Body of pancreas (tissue), 4 donors: ENCODE data around the gene FLT1. TPM values are rescaled to one million over a fixed set of nuclear protein-coding genes. Genes with fewer than 3 reads are reported as not detected.

Experiments
- ATAC-seq: fragments of 150-250 bp; one replicate; pipeline ENCODE4 v1.9.1; 2016
- DNase-seq, 4 donors: peaks; one replicate each; pipeline ENCODE4 v3.0.0-alpha.2; 2019
- H3K27ac ChIP-seq, 4 donors: fragments of 200-600 bp; sonication (generic); 1 replicate in 3 of 4; 2 replicates in 1 of 4; pipeline versions ENCODE4 v1.5.1 to v1.6.1; 2016 to 2019; ENCODE audit warnings: mild to moderate bottlenecking in 1 of 4, mixed read lengths in 1 of 4, moderate library complexity in 1 of 4
- H3K27me3 ChIP-seq, 2 donors: fragments of 200-600 bp; sonication (generic); one replicate each; pipeline ENCODE4 v1.6.0; 2016; ENCODE audit warnings: mild to moderate bottlenecking in 1 of 2
- H3K36me3 ChIP-seq, 2 donors: fragments of 200-600 bp; sonication (generic); replicated peaks in 1 of 2; 2 replicates each; pipeline ENCODE4 v1.5.1; 2016; ENCODE audit warnings: low read depth in 2 of 2; ENCODE audit not compliant: insufficient read depth in 1 of 2
- H3K4me1 ChIP-seq: fragments of 200-600 bp; sonication (generic); one replicate; pipeline ENCODE4 v1.6.0; 2016
- H3K4me3 ChIP-seq, 2 donors: fragments of 200-600 bp; sonication (generic); 1 replicate in 1 of 2; 2 replicates in 1 of 2; pipeline ENCODE4 v1.5.1; 2016 to 2019
- H3K9me3 ChIP-seq, 3 donors: fragments of 200-600 bp; sonication (generic); 1 replicate in 2 of 3; 2 replicates in 1 of 3; pipeline ENCODE4 v1.5.1; 2016
- CTCF ChIP-seq, 7 experiments: fragments of 450-650 bp in 4 of 7; fragments of 200-600 bp in 3 of 7; sonication (generic) in 3 of 7; IDR thresholded peaks; one replicate each; pipeline ENCODE4 v1.5.1; 2016 to 2019; ENCODE audit warnings: antibody characterized with exemption in 7 of 7
- POLR2A ChIP-seq, 3 donors: fragments of 450-650 bp; IDR thresholded peaks; one replicate each; pipeline ENCODE4 v1.6.1; 2016; ENCODE audit warnings: antibody characterized with exemption in 3 of 3, mild to moderate bottlenecking in 2 of 3
- WGBS, 2 donors: methylation state at CpG; one replicate each; pipeline ENCODE4 v1.1.5; 2017; 5-methylcytosine and 5-hydroxymethylcytosine counted together
- intact Hi-C: fragments of 100-400 bp; cut with DNase I; formaldehyde crosslinking; loops from one replicate; pipeline ENCODE4 v1.15.1; 2023
- total RNA-seq, 2 donors: library from RNA; depleted of rRNA; stranded (reverse); fragments of >200 nt; gene quantifications; one replicate each; pipeline ENCODE4 v1.1.0, GENCODE V29; 2016

The FLT1 gene
- total RNA-seq, 2 donors from 2014 or later = 15.3 to 20.4 TPM

DNA sequence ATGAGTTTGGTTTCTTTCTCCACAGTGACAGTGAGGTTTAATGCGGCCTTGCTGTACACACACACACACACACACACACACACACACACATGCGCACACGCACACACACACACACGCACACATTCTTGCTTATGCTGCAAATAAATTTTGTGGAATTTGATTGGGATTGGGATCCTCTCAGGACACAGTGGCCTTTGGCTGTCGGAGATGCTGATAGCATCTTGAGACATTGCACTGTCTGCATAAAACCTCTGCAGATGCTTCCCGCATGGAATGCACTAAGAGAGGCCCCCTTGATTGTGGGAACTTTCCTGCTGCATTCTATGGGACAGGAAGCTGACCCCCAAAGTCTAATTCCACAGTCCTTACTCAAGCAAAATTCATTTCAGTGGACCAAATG is 145.6 kb downstream of the FLT1 start:
- 66 to 69% methylated on average over 6 of the region's 6 CpGs for WGBS, 2 donors
- no peaks in the 10 kb centered on the region for H3K27me3 ChIP-seq
- TF ChIP-seq CTCF (IDR thresholded peaks at IDR 0.05) = no peak
- no peak for TF ChIP-seq POLR2A (IDR thresholded peaks at IDR 0.05)
- no peaks in the 10 kb centered on the region for H3K36me3 ChIP-seq
- H3K9me3 ChIP-seq = no peaks in the 10 kb centered on the region
- ATAC-seq = no peak
- no peak overlapping the region for H3K4me3 ChIP-seq
- intact Hi-C loops = no loop called here
- H3K4me1 ChIP-seq = no peaks in the 10 kb centered on the region
- DNase-seq = no peak
- no peak overlapping the region for H3K27ac ChIP-seq

DNA sequence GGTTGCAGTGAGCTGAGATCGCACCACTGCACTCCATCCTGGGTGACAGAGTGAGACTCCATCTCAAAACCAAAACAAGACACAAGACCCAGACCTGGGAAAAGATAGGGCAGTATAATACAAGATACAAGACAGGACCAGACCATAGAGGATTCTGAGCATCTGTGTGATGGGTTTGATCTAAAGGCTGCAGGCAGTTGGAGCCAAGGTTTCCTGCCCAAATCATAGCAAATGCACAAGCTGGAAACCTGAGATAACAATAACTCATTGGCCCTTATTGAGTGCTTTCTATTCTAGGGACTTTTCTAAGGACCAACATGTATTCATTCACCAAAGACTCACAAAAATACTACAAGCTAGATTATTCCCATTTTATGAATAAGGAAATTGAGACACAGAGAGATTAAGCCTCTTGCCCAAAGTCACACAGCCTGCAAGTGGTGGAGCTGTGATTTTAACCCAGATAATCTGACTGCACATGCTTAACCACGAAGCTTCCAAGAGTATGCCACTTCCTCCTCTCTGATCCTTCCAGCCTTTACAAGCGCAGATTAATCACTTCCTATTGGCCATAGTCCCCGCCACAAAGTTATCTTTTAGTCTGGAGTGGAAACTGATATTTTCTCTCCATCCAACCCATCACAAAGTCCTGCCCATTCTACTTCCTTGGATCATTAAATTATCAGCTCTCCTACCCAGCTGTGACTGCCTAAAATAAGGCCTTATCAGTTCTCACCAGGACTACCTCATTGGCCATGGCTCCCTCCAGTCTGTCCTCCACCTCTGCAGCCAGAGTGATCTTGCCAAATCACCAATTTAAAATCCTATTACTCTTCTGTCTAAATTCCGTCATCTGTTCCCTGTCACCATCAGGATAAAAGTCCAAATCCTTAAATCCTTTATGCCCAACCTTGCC is 147.2 kb downstream of the FLT1 start:
- TF ChIP-seq CTCF (IDR thresholded peaks at IDR 0.05) = no peak
- no peak for TF ChIP-seq POLR2A (IDR thresholded peaks at IDR 0.05)
- Histone ChIP-seq H3K27ac (no peak overlapping the region), H3K4me3 (no peak overlapping the region), H3K27me3 (no peaks in the 10 kb centered on the region), H3K4me1 (no peaks in the 10 kb centered on the region), H3K36me3 (no peaks in the 10 kb centered on the region), H3K9me3 (no peaks in the 10 kb centered on the region)
- ATAC-seq (no peak), DNase-seq (no peak)
- 54 to 56% methylated on average over 5 of the region's 5 CpGs for WGBS, 2 donors
- intact Hi-C loops = no loop called here

GRCh38 chr13:28346154-28346553 is 148.8 kb downstream of the FLT1 start:
- DNase-seq = no peak
- Histone ChIP-seq H3K36me3 (no peaks in the 10 kb centered on the region), H3K4me1 (no peaks in the 10 kb centered on the region), H3K4me3 (no peak overlapping the region), H3K27ac (no peak overlapping the region), H3K27me3 (no peaks in the 10 kb centered on the region), H3K9me3 (no peaks in the 10 kb centered on the region)
- TF ChIP-seq CTCF (IDR thresholded peaks at IDR 0.05) (no peak), POLR2A (IDR thresholded peaks at IDR 0.05) (no peak)
- intact Hi-C loops = no loop called here
- no peak for ATAC-seq
- WGBS, 2 donors = 80 to 90% methylated on average over 2 of the region's 2 CpGs

- TF ChIP-seq POLR2A (IDR thresholded peaks at IDR 0.05) (no peak), CTCF (IDR thresholded peaks at IDR 0.05) (no peak)
- DNase-seq (no peak), ATAC-seq (no peak)
- no peak overlapping the region for H3K27ac ChIP-seq
- H3K27me3 ChIP-seq = no peaks in the 10 kb centered on the region
- no peaks in the 10 kb centered on the region for H3K36me3 ChIP-seq
- H3K4me1 ChIP-seq = no peaks in the 10 kb centered on the region
- intact Hi-C loops = no loop called here
- H3K9me3 ChIP-seq = no peaks in the 10 kb centered on the region
- H3K4me3 ChIP-seq = no peak overlapping the region
- 71 to 77% methylated on average over 3 of the region's 3 CpGs for WGBS, 2 donors
These were observed 150.8 kb downstream of the FLT1 start for GRCh38 chr13:28344163-28344562.

DNA sequence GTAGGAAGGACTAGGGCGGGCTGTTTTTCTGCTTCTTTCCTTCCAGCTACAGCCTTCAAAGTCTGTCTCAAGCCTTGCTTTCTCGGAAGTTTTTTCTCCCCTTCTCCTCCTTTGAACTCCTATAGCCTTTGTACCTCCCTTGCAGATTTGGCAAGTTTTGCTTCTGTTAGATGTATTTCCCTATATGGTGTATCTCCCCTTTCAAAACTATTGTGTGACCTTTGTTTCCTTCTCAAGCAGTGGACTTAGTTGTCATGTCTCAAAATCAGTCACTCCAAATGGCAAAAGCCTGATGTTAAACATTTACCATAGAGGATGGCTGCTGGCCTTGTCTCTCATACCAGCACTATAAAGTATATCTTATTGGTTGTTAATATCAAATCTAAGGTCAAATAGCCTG is 152.7 kb downstream of the FLT1 start:
- TF ChIP-seq CTCF (IDR thresholded peaks at IDR 0.05) = no peak
- TF ChIP-seq POLR2A (IDR thresholded peaks at IDR 0.05) = no peak
- WGBS, 2 donors = 78 to 86% methylated on average over 2 of the region's 2 CpGs
- no peaks in the 10 kb centered on the region for H3K4me1 ChIP-seq

More for the DNA sequence above, 152.7 kb downstream of the FLT1 start:
- Histone ChIP-seq H3K27ac (no peak overlapping the region), H3K27me3 (no peaks in the 10 kb centered on the region), H3K36me3 (no peaks in the 10 kb centered on the region), H3K4me3 (no peak overlapping the region), H3K9me3 (no peaks in the 10 kb centered on the region)
- DNase-seq (no peak), ATAC-seq (no peak)
- intact Hi-C loops = no loop called here
